Measurements from ENCODE around the gene CTSZ. TPM values are rescaled to one million over a fixed set of nuclear protein-coding genes. Genes with fewer than 3 reads are reported as not detected.

Gene CTSZ
- total and polyA plus RNA-seq, 2 donors (not counting 1 experiment from before 2014, with no cell fraction given): 285 to 319 TPM

GRCh38 chr20:59043698-59044097, 36.6 kb upstream of the CTSZ start:
- ATAC-seq (ENCODE audit: low read depth): no peak
- 72% methylated on average over 2 of the region's 3 CpGs for WGBS (ENCODE audit: insufficient coverage)
- Histone ChIP-seq H4K20me1 (ENCODE audit: control insufficient read depth, insufficient read depth, low read length, poor library complexity, severe bottlenecking) (peaks cover 33% of the 10 kb centered on the region), H3K4me1 (ENCODE audit: control insufficient read depth in 2 of 2, insufficient read depth in 2 of 2, low read length in 2 of 2) (peaks cover 45 to 47% of the 10 kb centered on the region in 2 donors), H3K27me3 (replicated peaks in 1 of 4; ENCODE audit: control extremely low read depth in 1 of 4, control insufficient read depth in 3 of 4, insufficient read depth in 4 of 4, low read length in 3 of 4) (no peaks in the 10 kb centered on the region), H3K79me2 (ENCODE audit: control insufficient read depth, insufficient read depth, low read length) (peaks cover 48% of the 10 kb centered on the region), H3K4me2 (replicated peaks; ENCODE audit: low read depth, low read length, poor library complexity, severe bottlenecking) (peak overlapping the region; percentile 92), H2AFZ (ENCODE audit: insufficient read depth, low read depth, low read length, poor library complexity, severe bottlenecking) (peak overlapping the region; percentile 84), H3K27ac (ENCODE audit: low read length in 2 of 2) (peak overlapping the region; percentile 37 to 89), H3K9ac (ENCODE audit: low read length) (peak overlapping the region; percentile 88), H3K36me3 (replicated peaks in 1 of 2; ENCODE audit: control extremely low read depth in 1 of 2, control insufficient read depth in 1 of 2, extremely low read depth in 1 of 2, insufficient read depth in 2 of 2, low read length in 1 of 2) (peaks cover 0 to 10% of the 10 kb centered on the region in 2 experiments), H3K4me3 (ENCODE audit: control extremely low read depth in 1 of 5, extremely low read depth in 1 of 5, insufficient read depth in 1 of 5, low read depth in 2 of 5, low read length in 4 of 5) (no peak overlapping the region), H3K9me3 (ENCODE audit: control extremely low read depth in 1 of 3, control insufficient read depth in 2 of 3, insufficient read depth in 1 of 3, low read length in 2 of 3) (no peaks in the 10 kb centered on the region)
- Mint-ChIP-seq H3K4me1 (peaks cover 51% of the 10 kb centered on the region), H3K27ac (peak overlapping the region; percentile 84), H3K9me3 (ENCODE audit: insufficient read depth) (no peaks in the 10 kb centered on the region), H3K27me3 (no peaks in the 10 kb centered on the region), H3K4me3 (peak overlapping the region; percentile 94)
- DNase-seq: no peak
- ChIA-PET CTCF (interaction anchor here (0.7 to 2.9 kb wide), 10 partner anchors 11 to 178 kb away, joined by 3 to 10 read pairs (median 4); partner anchors contain the start of gene ATP5F1E), POLR2A (interaction anchor here (1.4 to 2.4 kb wide), 2 partner anchors 12 to 79 kb away, joined by 5 to 28 read pairs; partner anchors contain the start of gene ATP5F1E)
- intact Hi-C loops (cut with micrococcal nuclease): loop anchor here (2.0 to 5.0 kb wide), 2 partner anchors 79 to 736 kb away; partner anchors contain the start of gene RAB22A
- TF ChIP-seq CTCF (IDR thresholded peaks at IDR 0.05) (no peak), EZH2 (IDR thresholded peaks at IDR 0.05; ENCODE audit: borderline replicate concordance, insufficient read depth, low read depth, low read length, poor library complexity, severe bottlenecking) (no peak)
